Measurements from ENCODE around the gene KCNMA1. TPM values are rescaled to one million over a fixed set of nuclear protein-coding genes. Genes with fewer than 3 reads are reported as not detected.

The KCNMA1 gene
- total RNA-seq, 2 donors from 2014 or later: 168 to 188 TPM

- Histone ChIP-seq H3K9me3 (no peaks in the 10 kb centered on the region), H3K27ac (peak overlapping the region in 1 of 2 donors; percentile 2), H3K4me3 (no peak overlapping the region), H3K27me3 (replicated peaks; ENCODE audit: insufficient read depth) (no peaks in the 10 kb centered on the region), H3K4me1 (ENCODE audit: control insufficient read depth in 1 of 2, low read depth in 2 of 2) (peaks cover 22 to 85% of the 10 kb centered on the region in 2 donors), H3K36me3 (no peaks in the 10 kb centered on the region)
- ATAC-seq (ENCODE audit: insufficient number of reproducible peaks, low FRiP score, low read depth) (no peak), DNase-seq (ENCODE audit: low spot score) (no peak)
- TF ChIP-seq CTCF (IDR thresholded peaks at IDR 0.05): no peak
Observed at GRCh38 chr10:77159538-77160110, 478.0 kb downstream of the KCNMA1 start.

- no peak overlapping the region for H3K27ac ChIP-seq
- H3K9me3 ChIP-seq: no peaks in the 10 kb centered on the region
- ATAC-seq (ENCODE audit: insufficient number of reproducible peaks, low FRiP score, low read depth) (no peak), DNase-seq (ENCODE audit: low spot score) (no peak)
- no peak for TF ChIP-seq CTCF (IDR thresholded peaks at IDR 0.05)
- peaks cover 18 to 76% of the 10 kb centered on the region in 2 donors for H3K4me1 ChIP-seq (ENCODE audit: control insufficient read depth in 1 of 2, low read depth in 2 of 2)
- H3K4me3 ChIP-seq: no peak overlapping the region
- H3K36me3 ChIP-seq: no peaks in the 10 kb centered on the region
- no peaks in the 10 kb centered on the region for H3K27me3 ChIP-seq (replicated peaks; ENCODE audit: insufficient read depth)
Observed at GRCh38 chr10:77158666-77159065, 478.9 kb downstream of the KCNMA1 start.

GRCh38 chr10:77157248-77158019, 480.2 kb downstream of the KCNMA1 start:
- no peaks in the 10 kb centered on the region for H3K27me3 ChIP-seq (replicated peaks; ENCODE audit: insufficient read depth)
- peaks cover 18 to 68% of the 10 kb centered on the region in 2 donors for H3K4me1 ChIP-seq (ENCODE audit: control insufficient read depth in 1 of 2, low read depth in 2 of 2)
- peak overlapping the region; percentile 55 to 74 for H3K27ac ChIP-seq
- no peaks in the 10 kb centered on the region for H3K9me3 ChIP-seq
- DNase-seq (ENCODE audit: low spot score): no peak
- no peak overlapping the region for H3K4me3 ChIP-seq
- TF ChIP-seq CTCF (IDR thresholded peaks at IDR 0.05): no peak
- H3K36me3 ChIP-seq: no peaks in the 10 kb centered on the region
- ATAC-seq (ENCODE audit: insufficient number of reproducible peaks, low FRiP score, low read depth): no peak

- Histone ChIP-seq H3K36me3 (no peaks in the 10 kb centered on the region), H3K9me3 (no peaks in the 10 kb centered on the region), H3K27me3 (replicated peaks; ENCODE audit: insufficient read depth) (no peaks in the 10 kb centered on the region), H3K27ac (peak overlapping the region; percentile 55 to 74), H3K4me3 (no peak overlapping the region), H3K4me1 (ENCODE audit: control insufficient read depth in 1 of 2, low read depth in 2 of 2) (peaks cover 18 to 68% of the 10 kb centered on the region in 2 donors)
- no peak for DNase-seq (ENCODE audit: low spot score)
- no peak for ATAC-seq (ENCODE audit: insufficient number of reproducible peaks, low FRiP score, low read depth)
- TF ChIP-seq CTCF (IDR thresholded peaks at IDR 0.05): no peak
Observed at GRCh38 chr10:77156406-77156879, 481.2 kb downstream of the KCNMA1 start.

GRCh38 chr10:77152256-77152655, 485.4 kb downstream of the KCNMA1 start:
- ATAC-seq (ENCODE audit: insufficient number of reproducible peaks, low FRiP score, low read depth) (no peak), DNase-seq (ENCODE audit: low spot score) (no peak)
- Histone ChIP-seq H3K4me1 (ENCODE audit: control insufficient read depth in 1 of 2, low read depth in 2 of 2) (peaks cover 21 to 71% of the 10 kb centered on the region in 2 donors), H3K4me3 (no peak overlapping the region), H3K27me3 (replicated peaks; ENCODE audit: insufficient read depth) (no peaks in the 10 kb centered on the region), H3K36me3 (no peaks in the 10 kb centered on the region), H3K9me3 (no peaks in the 10 kb centered on the region), H3K27ac (no peak overlapping the region)
- no peak for TF ChIP-seq CTCF (IDR thresholded peaks at IDR 0.05)
